Prostate gland (tissue), 2 donors: ENCODE data around the gene RAB15.

Experiments used
- POLR2A ChIP-seq: fragments of 450-650 bp; IDR thresholded peaks from one replicate; pipeline ENCODE4 v1.6.1; 2016; ENCODE audit warnings: antibody characterized with exemption, mild to moderate bottlenecking
- POLR2AphosphoS5 ChIP-seq: sonication (generic); formaldehyde crosslinking; IDR thresholded peaks from one replicate; pipeline ENCODE4 v1.6.1; 2017; ENCODE audit warnings: antibody characterized with exemption
- TF ChIP-seq, protein P1 (sequence below), 4 experiments: fragments of 200-600 bp in 2 of 4; fragments of 450-650 bp in 2 of 4; sonication (generic) in 2 of 4; IDR thresholded peaks; 1 replicate in 3 of 4; 2 replicates in 1 of 4; pipeline ENCODE4 v1.5.1; 2016 to 2019; ENCODE audit warnings: antibody characterized with exemption in 4 of 4, mild to moderate bottlenecking in 2 of 4, moderate library complexity in 2 of 4

DNA sequence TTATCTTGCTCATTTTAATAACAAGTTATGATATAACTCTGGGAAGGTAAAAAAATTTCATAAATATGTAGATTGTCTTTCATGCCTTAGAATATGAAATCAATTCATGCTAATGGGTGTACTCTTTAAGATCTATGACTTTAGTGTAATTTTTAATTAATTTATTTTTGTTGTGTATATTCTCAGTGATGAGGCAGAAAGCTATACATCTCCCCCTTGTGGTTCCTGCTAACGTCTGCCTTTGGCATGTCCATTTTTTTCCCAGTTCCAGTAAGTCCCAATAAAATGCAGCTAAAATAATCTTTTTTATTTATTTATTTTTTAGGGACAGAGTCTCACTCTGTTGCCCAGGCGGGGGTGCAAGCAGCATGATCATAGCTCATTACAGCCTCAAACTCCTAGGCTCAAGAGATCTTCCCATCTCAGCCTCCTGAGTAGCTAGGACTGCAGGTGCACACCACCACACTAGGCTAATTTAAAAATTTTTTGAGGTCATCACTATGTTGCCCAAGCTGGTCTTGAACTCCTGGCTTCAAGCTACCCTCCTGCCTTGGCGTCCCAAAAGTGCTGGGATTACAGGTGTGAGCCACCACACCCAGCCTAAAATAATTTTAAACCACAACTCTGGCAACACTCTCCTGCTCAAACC, 61.2 kb downstream of the RAB15 start:
- TF ChIP-seq, protein P1, sequence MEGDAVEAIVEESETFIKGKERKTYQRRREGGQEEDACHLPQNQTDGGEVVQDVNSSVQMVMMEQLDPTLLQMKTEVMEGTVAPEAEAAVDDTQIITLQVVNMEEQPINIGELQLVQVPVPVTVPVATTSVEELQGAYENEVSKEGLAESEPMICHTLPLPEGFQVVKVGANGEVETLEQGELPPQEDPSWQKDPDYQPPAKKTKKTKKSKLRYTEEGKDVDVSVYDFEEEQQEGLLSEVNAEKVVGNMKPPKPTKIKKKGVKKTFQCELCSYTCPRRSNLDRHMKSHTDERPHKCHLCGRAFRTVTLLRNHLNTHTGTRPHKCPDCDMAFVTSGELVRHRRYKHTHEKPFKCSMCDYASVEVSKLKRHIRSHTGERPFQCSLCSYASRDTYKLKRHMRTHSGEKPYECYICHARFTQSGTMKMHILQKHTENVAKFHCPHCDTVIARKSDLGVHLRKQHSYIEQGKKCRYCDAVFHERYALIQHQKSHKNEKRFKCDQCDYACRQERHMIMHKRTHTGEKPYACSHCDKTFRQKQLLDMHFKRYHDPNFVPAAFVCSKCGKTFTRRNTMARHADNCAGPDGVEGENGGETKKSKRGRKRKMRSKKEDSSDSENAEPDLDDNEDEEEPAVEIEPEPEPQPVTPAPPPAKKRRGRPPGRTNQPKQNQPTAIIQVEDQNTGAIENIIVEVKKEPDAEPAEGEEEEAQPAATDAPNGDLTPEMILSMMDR (IDR thresholded peaks at IDR 0.05), result peak in 2 of 4 experiments; percentile 32
- TF ChIP-seq POLR2A, result no peak
- TF ChIP-seq POLR2AphosphoS5, result no peak
